Mesenchymal stem cell (in vitro differentiated cells and primary cell): Measurements from ENCODE around the gene SMAD6.

Experiments
- DNase-seq: peaks from one replicate; pipeline ENCODE4 v3.0.0-alpha.2; 2013
- H2AFZ ChIP-seq: one replicate; pipeline ENCODE4 v1.6.1; 2013; ENCODE audit warnings: low read depth, mild to moderate bottlenecking, control low read depth, inconsistent platforms, low read length, moderate library complexity
- H2AK5ac ChIP-seq: 2 replicates; pipeline ENCODE4 v1.6.1; 2013; ENCODE audit warnings: low read length, moderate library complexity, mild to moderate bottlenecking, inconsistent platforms; ENCODE audit not compliant: severe bottlenecking
- H2BK120ac ChIP-seq: one replicate; pipeline ENCODE4 v1.6.1; 2013; ENCODE audit warnings: low read depth, mild to moderate bottlenecking, inconsistent platforms, low read length, moderate library complexity
- H2BK12ac ChIP-seq, 2 experiments: one replicate each; pipeline ENCODE4 v1.6.1; 2013; ENCODE audit warnings: inconsistent platforms in 2 of 2, low read length in 2 of 2, mild to moderate bottlenecking in 2 of 2, moderate library complexity in 2 of 2, control low read depth in 1 of 2
- H2BK15ac ChIP-seq: one replicate; pipeline ENCODE4 v1.6.1; 2013; ENCODE audit warnings: mild to moderate bottlenecking, low read depth, inconsistent platforms; ENCODE audit not compliant: poor library complexity, severe bottlenecking
- H2BK5ac ChIP-seq: 2 replicates; pipeline ENCODE4 v1.6.1; 2013; ENCODE audit warnings: low read depth, mild to moderate bottlenecking, low read length, control low read depth, inconsistent platforms; ENCODE audit not compliant: poor library complexity, severe bottlenecking
- H3K14ac ChIP-seq, 2 experiments: one replicate each; pipeline ENCODE4 v1.6.1; 2013; ENCODE audit warnings: inconsistent platforms in 2 of 2, low read length in 2 of 2, control low read depth in 1 of 2, mild to moderate bottlenecking in 1 of 2, moderate library complexity in 1 of 2
- H3K18ac ChIP-seq, 2 experiments: one replicate each; pipeline ENCODE4 v1.6.1; 2013; ENCODE audit warnings: inconsistent platforms in 2 of 2, low read length in 2 of 2, control low read depth in 1 of 2, low read depth in 1 of 2, mild to moderate bottlenecking in 1 of 2
- H3K23ac ChIP-seq, 2 experiments: one replicate each; pipeline ENCODE4 v1.6.1; 2013; ENCODE audit warnings: inconsistent platforms in 2 of 2, low read length in 2 of 2, mild to moderate bottlenecking in 2 of 2, moderate library complexity in 2 of 2, control low read depth in 1 of 2
- H3K27ac ChIP-seq: 2 replicates; pipeline ENCODE4 v1.5.1; 2013; ENCODE audit warnings: mild to moderate bottlenecking, moderate library complexity, low read length, control low read depth, inconsistent platforms; ENCODE audit not compliant: poor library complexity, severe bottlenecking
- H3K27me3 ChIP-seq, 2 experiments: 2 replicates each; pipeline versions ENCODE4 v1.6.1 to v1.7.0; 2013; ENCODE audit warnings: low read length in 2 of 2, mild to moderate bottlenecking in 2 of 2, moderate library complexity in 2 of 2, control low read depth in 1 of 2, inconsistent platforms in 1 of 2; ENCODE audit not compliant: control insufficient read depth in 1 of 2, insufficient read depth in 1 of 2
- H3K36me3 ChIP-seq, 2 experiments: 2 replicates each; pipeline versions ENCODE4 v1.6.1 to v1.7.0; 2013; ENCODE audit warnings: low read length in 2 of 2, control low read depth in 1 of 2, inconsistent platforms in 1 of 2, low read depth in 1 of 2, mild to moderate bottlenecking in 1 of 2; ENCODE audit not compliant: insufficient read depth in 2 of 2, control insufficient read depth in 1 of 2
- H3K4ac ChIP-seq, 2 experiments: one replicate each; pipeline ENCODE4 v1.6.1; 2013; ENCODE audit warnings: inconsistent platforms in 2 of 2, low read length in 2 of 2, mild to moderate bottlenecking in 2 of 2, moderate library complexity in 2 of 2, control low read depth in 1 of 2, low read depth in 1 of 2
- H3K4me1 ChIP-seq: 2 replicates; pipeline ENCODE4 v1.6.1; 2013; ENCODE audit warnings: low read depth, low read length, control low read depth; ENCODE audit not compliant: control insufficient read depth, insufficient read depth
- H3K4me2 ChIP-seq: 2 replicates; pipeline ENCODE4 v1.6.1; 2013; ENCODE audit warnings: low read length, mild to moderate bottlenecking, inconsistent platforms; ENCODE audit not compliant: poor library complexity, severe bottlenecking
- H3K4me3 ChIP-seq, 2 experiments: 2 replicates each; pipeline versions ENCODE4 v1.5.1 to v1.7.0; 2013; ENCODE audit warnings: low read length in 2 of 2, mild to moderate bottlenecking in 2 of 2, control low read depth in 1 of 2, low read depth in 1 of 2; ENCODE audit not compliant: insufficient read depth in 1 of 2
- H3K79me1 ChIP-seq: replicated peaks from 2 replicates; pipeline ENCODE4 v1.6.1; 2013; ENCODE audit warnings: mild to moderate bottlenecking, control low read depth, low read length, inconsistent platforms; ENCODE audit not compliant: poor library complexity, severe bottlenecking
- H3K9ac ChIP-seq: 2 replicates; pipeline ENCODE4 v1.7.0; 2013; ENCODE audit warnings: mild to moderate bottlenecking, low read length, moderate library complexity
- H3K9me3 ChIP-seq: 2 replicates; pipeline ENCODE4 v1.7.0; 2013; ENCODE audit warnings: mild to moderate bottlenecking, low read length; ENCODE audit not compliant: control insufficient read depth
- H4K8ac ChIP-seq: one replicate; pipeline ENCODE4 v1.6.1; 2013; ENCODE audit warnings: inconsistent platforms, mild to moderate bottlenecking, low read length, moderate library complexity
- H4K91ac ChIP-seq: one replicate; pipeline ENCODE4 v1.6.1; 2013; ENCODE audit warnings: mild to moderate bottlenecking, low read length, inconsistent platforms
- WGBS: methylation state at CpG from one replicate; pipeline ENCODE4 v1.1.7; 2013; ENCODE audit warnings: mixed read lengths; 5-methylcytosine and 5-hydroxymethylcytosine counted together

SMAD6 gene

DNA sequence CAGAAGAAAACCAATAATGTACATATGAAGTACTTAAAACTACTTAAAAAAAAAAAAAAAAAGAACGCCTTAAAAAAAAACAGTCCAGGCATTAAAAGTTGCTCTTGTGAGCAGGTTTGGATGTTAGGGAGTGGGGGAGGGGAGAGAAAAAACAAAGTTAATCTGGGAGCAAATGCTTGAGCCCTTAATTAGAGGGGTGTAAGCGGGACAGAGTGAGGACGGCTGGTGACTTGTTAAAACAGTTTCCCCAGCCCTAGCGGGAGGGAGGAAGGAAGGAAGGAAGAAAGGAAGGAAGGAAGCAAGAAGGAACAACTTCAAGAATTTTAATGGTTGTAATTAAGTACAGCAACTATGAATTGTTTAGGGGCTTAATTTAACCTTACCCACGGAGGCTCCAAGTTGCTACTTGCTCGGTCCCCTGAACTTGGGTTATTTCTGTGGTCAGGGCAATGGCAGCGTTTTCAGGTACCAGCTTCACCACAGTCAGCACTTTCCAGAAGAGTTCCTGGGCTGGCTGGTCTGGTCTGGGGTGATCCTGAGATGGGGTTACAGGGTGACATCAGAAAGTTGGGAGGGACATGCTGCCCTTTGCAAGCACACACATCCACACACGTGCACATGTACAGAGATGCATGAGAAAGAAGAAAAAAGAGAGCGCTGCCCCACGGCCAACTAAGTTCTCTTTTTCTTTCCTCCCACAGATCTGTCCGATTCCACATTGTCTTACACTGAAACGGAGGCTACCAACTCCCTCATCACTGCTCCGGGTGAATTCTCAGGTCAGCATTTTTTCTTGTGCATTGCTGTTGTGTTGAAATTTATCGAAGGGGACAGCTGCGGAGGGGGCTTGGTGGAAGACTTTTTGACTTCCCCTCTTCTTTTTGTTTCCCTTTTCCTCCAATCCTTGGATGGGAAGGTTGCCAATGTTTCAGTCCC, 14.0 kb downstream of the SMAD6 start:
- no peak overlapping the region for H2BK15ac ChIP-seq
- no peak overlapping the region for H3K23ac ChIP-seq
- H3K9ac ChIP-seq = peak overlapping the region; percentile 12
- H3K14ac ChIP-seq = no peak overlapping the region
- no peak for DNase-seq
- no peak overlapping the region for H3K4me2 ChIP-seq
- no peak overlapping the region for H2AFZ ChIP-seq
- H2BK12ac ChIP-seq = no peak overlapping the region
- H4K91ac ChIP-seq = no peak overlapping the region
- no peaks in the 10 kb centered on the region for H3K9me3 ChIP-seq
- H2AK5ac ChIP-seq = peak overlapping the region; percentile 43
- peaks cover 14 to 87% of the 10 kb centered on the region in 2 experiments for H3K36me3 ChIP-seq
- H3K18ac ChIP-seq = no peak overlapping the region
- H3K27ac ChIP-seq = peak overlapping the region; percentile 58
- peaks cover 25% of the 10 kb centered on the region for H3K79me1 ChIP-seq
- no peak overlapping the region for H3K4ac ChIP-seq
- no peak overlapping the region for H2BK120ac ChIP-seq
- H3K4me1 ChIP-seq = peaks cover 34% of the 10 kb centered on the region
- no peak overlapping the region for H4K8ac ChIP-seq
- no peak overlapping the region for H2BK5ac ChIP-seq
- peak overlapping the region in 1 of 2 experiments; percentile 2 for H3K4me3 ChIP-seq
- H3K27me3 ChIP-seq = no peaks in the 10 kb centered on the region
- 91% methylated on average over 14 of the region's 15 CpGs for WGBS

DNA sequence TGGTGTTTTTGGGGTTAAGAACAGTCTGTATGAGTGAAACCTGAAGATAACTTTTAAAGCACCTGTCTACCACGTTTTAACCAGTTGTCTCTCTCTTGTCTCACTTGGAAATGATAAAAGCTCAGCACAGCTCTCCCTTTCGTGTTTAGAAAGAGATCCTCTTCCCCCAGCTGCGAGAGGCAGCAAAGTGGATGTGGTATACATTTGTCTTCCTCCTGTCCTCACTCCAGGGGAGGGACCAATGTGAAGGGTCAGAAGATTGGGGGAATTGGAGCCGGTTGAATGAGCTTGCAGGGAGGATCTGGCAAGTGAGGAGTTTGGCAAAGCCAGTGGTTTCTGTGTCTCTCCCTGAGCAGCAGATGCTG, 14.6 kb downstream of the SMAD6 start:
- H3K27me3 ChIP-seq = no peaks in the 10 kb centered on the region
- peak overlapping the region; percentile 36 for H2BK15ac ChIP-seq
- no peak overlapping the region for H3K4ac ChIP-seq
- no peaks in the 10 kb centered on the region for H3K9me3 ChIP-seq
- H3K36me3 ChIP-seq = peaks cover 19 to 87% of the 10 kb centered on the region in 2 experiments
- H3K9ac ChIP-seq = peak overlapping the region; percentile 6
- no peak overlapping the region for H3K4me2 ChIP-seq
- H3K27ac ChIP-seq = no peak overlapping the region
- peaks cover 30% of the 10 kb centered on the region for H3K79me1 ChIP-seq
- no peak overlapping the region for H4K8ac ChIP-seq
- H2AK5ac ChIP-seq = no peak overlapping the region
- no peak overlapping the region for H2BK12ac ChIP-seq
- no peak overlapping the region for H2AFZ ChIP-seq
- H2BK120ac ChIP-seq = no peak overlapping the region
- H3K18ac ChIP-seq = no peak overlapping the region
- 86% methylated on average over 4 of the region's 4 CpGs for WGBS
- H2BK5ac ChIP-seq = no peak overlapping the region
- no peak overlapping the region for H3K23ac ChIP-seq
- no peak overlapping the region for H4K91ac ChIP-seq
- DNase-seq = no peak
- H3K14ac ChIP-seq = no peak overlapping the region
- peak overlapping the region in 1 of 2 experiments; percentile 2 for H3K4me3 ChIP-seq
- peaks cover 33% of the 10 kb centered on the region for H3K4me1 ChIP-seq

GRCh38 chr15:66718220-66718988, 16.4 kb downstream of the SMAD6 start:
- Histone ChIP-seq H3K9ac (no peak overlapping the region), H3K27ac (no peak overlapping the region), H3K23ac (no peak overlapping the region), H4K8ac (no peak overlapping the region), H3K27me3 (no peaks in the 10 kb centered on the region), H3K14ac (no peak overlapping the region), H2AK5ac (peak overlapping the region; percentile 43), H3K4me3 (no peak overlapping the region), H3K18ac (no peak overlapping the region), H3K9me3 (no peaks in the 10 kb centered on the region), H3K4me2 (no peak overlapping the region), H2BK5ac (no peak overlapping the region), H3K4me1 (peaks cover 31% of the 10 kb centered on the region), H2BK15ac (no peak overlapping the region), H4K91ac (no peak overlapping the region), H2AFZ (no peak overlapping the region), H3K36me3 (peaks cover 22 to 92% of the 10 kb centered on the region in 2 experiments), H2BK12ac (no peak overlapping the region), H2BK120ac (no peak overlapping the region), H3K79me1 (peaks cover 37% of the 10 kb centered on the region), H3K4ac (no peak overlapping the region)
- WGBS = 93% methylated on average over 7 of the region's 8 CpGs
- no peak for DNase-seq

DNA sequence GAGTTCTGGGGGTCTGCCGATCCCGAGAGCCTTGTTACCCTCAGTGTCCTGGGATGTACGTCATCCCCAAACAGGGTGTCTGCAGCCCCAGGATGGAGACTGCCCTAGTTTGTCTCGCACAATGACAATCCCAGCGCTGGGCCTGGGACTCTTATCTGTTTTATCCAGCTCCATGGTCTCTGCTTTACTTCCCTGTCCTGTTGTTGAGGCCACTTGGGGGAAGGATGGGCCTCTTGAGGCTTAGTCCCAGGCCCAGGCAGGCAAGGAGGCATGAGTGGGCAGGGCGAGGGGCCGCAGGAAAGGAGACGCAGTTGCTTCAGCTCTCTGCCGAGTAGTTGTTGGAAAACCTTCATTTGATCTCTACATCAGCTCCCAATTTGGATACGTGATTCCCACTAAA, 17.4 kb downstream of the SMAD6 start:
- 92% methylated on average over 10 of the region's 10 CpGs for WGBS
- Histone ChIP-seq H3K79me1 (peaks cover 38% of the 10 kb centered on the region), H3K4me3 (peak overlapping the region in 1 of 2 experiments; percentile 2)

More for the DNA sequence above, 17.4 kb downstream of the SMAD6 start:
- no peak overlapping the region for H2BK5ac ChIP-seq
- no peak overlapping the region for H2BK12ac ChIP-seq
- H3K9me3 ChIP-seq = no peaks in the 10 kb centered on the region
- peak overlapping the region; percentile 14 for H4K8ac ChIP-seq
- no peak overlapping the region for H3K4ac ChIP-seq
- H4K91ac ChIP-seq = no peak overlapping the region
- no peak for DNase-seq
- H3K27ac ChIP-seq = no peak overlapping the region
- no peak overlapping the region for H2AFZ ChIP-seq
- peaks cover 22 to 92% of the 10 kb centered on the region in 2 experiments for H3K36me3 ChIP-seq
- H2AK5ac ChIP-seq = no peak overlapping the region
- peak overlapping the region; percentile 36 for H2BK15ac ChIP-seq
- H3K23ac ChIP-seq = no peak overlapping the region
- H3K27me3 ChIP-seq = no peaks in the 10 kb centered on the region
- H3K14ac ChIP-seq = no peak overlapping the region
- H2BK120ac ChIP-seq = no peak overlapping the region
- H3K18ac ChIP-seq = no peak overlapping the region
- peaks cover 25% of the 10 kb centered on the region for H3K4me1 ChIP-seq
- no peak overlapping the region for H3K4me2 ChIP-seq
- H3K9ac ChIP-seq = peak overlapping the region; percentile 65
